ENCODE measurements around the gene DYRK3. TPM values are rescaled to one million over a fixed set of nuclear protein-coding genes. Genes with fewer than 3 reads are reported as not detected.

Gene DYRK3
- 1 to 10 TPM; 2.5 to 9.1 (median 4.0) TPM for total RNA-seq

DNA sequence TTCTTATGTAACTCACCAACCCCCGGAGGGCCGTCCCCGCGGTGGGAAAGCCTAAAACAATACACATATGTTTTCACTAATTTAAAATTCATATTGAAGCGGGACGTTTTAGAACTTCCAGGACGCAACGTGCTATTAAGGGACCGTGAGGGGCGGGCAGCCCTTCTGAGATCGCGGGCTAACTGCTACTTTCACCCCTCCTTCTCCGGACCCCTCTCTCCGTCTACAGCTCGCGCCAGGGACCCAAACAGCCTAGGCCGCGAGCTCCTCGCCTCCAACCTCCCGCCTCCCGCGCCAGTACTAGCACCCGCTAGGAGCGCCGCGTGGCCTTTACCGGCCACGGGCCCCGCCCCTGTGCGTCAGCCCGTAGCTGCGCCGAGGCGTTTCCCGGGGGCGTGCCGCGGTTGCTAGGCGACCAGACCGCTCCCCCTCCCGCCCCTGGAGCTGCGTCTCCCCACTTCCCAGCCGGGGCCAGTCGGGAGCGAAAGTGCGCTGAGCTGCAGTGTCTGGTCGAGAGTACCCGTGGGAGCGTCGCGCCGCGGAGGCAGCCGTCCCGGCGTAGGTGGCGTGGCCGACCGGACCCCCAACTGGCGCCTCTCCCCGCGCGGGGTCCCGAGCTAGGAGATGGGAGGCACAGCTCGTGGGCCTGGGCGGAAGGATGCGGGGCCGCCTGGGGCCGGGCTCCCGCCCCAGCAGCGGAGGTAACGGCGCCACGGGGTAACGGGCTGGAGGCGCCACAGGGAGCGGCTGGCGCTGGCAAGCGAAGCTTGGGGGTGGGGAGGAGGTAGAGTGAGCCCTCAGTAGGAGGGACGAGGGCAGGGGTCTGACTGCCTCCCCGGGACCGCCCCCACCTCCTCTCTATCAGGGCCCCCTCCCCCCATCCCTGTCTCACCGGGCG, at the start of gene DYRK3:
Gene DYRK3 (plus strand): TSS at position 457 of the 898 bp plus-strand sequence. CDS start 168 bp downstream, at position 625.
- intact Hi-C loops (cut with DNase I) = no loop called here
- WGBS, 2 donors = 0 to 1% methylated on average over 13 to 20 of the region's 84 CpGs

GRCh38 chr1:206586501-206587445, 48.6 kb upstream of the DYRK3 start:
- H3K36me3 ChIP-seq = peaks cover 5 to 69% (median 9%) of the 10 kb centered on the region in 3 donors

More for the DNA sequence above, at the start of gene DYRK3:
- DNase-seq = peak; percentile 47
- Histone ChIP-seq H3K4me1 (peaks cover 4 to 50% (median 20%) of the 10 kb centered on the region in 3 donors), H3K36me3 (no peaks in the 10 kb centered on the region), H3K9me3 (no peaks in the 10 kb centered on the region), H3K27me3 (no peaks in the 10 kb centered on the region), H3K27ac (peak within 1 kb of the TSS; percentile 69 to 90 (median 82)), H3K4me3 (peak within 1 kb of the TSS; percentile 61 to 91 (median 76))
- TF ChIP-seq, protein P1, sequence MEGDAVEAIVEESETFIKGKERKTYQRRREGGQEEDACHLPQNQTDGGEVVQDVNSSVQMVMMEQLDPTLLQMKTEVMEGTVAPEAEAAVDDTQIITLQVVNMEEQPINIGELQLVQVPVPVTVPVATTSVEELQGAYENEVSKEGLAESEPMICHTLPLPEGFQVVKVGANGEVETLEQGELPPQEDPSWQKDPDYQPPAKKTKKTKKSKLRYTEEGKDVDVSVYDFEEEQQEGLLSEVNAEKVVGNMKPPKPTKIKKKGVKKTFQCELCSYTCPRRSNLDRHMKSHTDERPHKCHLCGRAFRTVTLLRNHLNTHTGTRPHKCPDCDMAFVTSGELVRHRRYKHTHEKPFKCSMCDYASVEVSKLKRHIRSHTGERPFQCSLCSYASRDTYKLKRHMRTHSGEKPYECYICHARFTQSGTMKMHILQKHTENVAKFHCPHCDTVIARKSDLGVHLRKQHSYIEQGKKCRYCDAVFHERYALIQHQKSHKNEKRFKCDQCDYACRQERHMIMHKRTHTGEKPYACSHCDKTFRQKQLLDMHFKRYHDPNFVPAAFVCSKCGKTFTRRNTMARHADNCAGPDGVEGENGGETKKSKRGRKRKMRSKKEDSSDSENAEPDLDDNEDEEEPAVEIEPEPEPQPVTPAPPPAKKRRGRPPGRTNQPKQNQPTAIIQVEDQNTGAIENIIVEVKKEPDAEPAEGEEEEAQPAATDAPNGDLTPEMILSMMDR (IDR thresholded peaks at IDR 0.05) = peak in 3 of 6 experiments; percentile 10 to 32 (median 27)
- peak in 3 of 4 donors; percentile 83 to 97 (median 85) for TF ChIP-seq POLR2A (IDR thresholded peaks at IDR 0.05)

GRCh38 chr1:206587904-206588303, 47.4 kb upstream of the DYRK3 start:
- intact Hi-C loops (cut with DNase I) = no loop called here
- Histone ChIP-seq H3K27me3 (no peaks in the 10 kb centered on the region), H3K36me3 (peaks cover 8 to 80% (median 9%) of the 10 kb centered on the region in 3 donors), H3K4me3 (no peak overlapping the region), H3K9me3 (no peaks in the 10 kb centered on the region), H3K4me1 (peaks cover 70 to 100% (median 89%) of the 10 kb centered on the region in 3 donors), H3K27ac (peak overlapping the region; percentile 85 to 89 (median 88))
- DNase-seq = no peak
- TF ChIP-seq, protein P1 (IDR thresholded peaks at IDR 0.05) = no peak
- TF ChIP-seq POLR2A (IDR thresholded peaks at IDR 0.05) = no peak
- 67 to 87% methylated on average over 4 to 12 of the region's 14 CpGs for WGBS, 2 donors

More at GRCh38 chr1:206586501-206587445, 48.6 kb upstream of the DYRK3 start:
- no peaks in the 10 kb centered on the region for H3K27me3 ChIP-seq
- no peak for DNase-seq
- no peaks in the 10 kb centered on the region for H3K9me3 ChIP-seq
- peaks cover 70 to 100% (median 81%) of the 10 kb centered on the region in 3 donors for H3K4me1 ChIP-seq
- intact Hi-C loops (cut with DNase I) = no loop called here
- TF ChIP-seq, protein P1 (IDR thresholded peaks at IDR 0.05) = no peak
- TF ChIP-seq POLR2A (IDR thresholded peaks at IDR 0.05) = no peak
- WGBS, 2 donors = 36 to 45% methylated on average over 12 to 13 of the region's 13 CpGs
- no peak overlapping the region for H3K4me3 ChIP-seq
- peak overlapping the region; percentile 85 to 89 (median 88) for H3K27ac ChIP-seq

GRCh38 chr1:206588492-206588891, 46.8 kb upstream of the DYRK3 start:
- Histone ChIP-seq H3K4me3 (no peak overlapping the region), H3K27me3 (no peaks in the 10 kb centered on the region), H3K9me3 (no peaks in the 10 kb centered on the region), H3K36me3 (peaks cover 11 to 86% (median 12%) of the 10 kb centered on the region in 3 donors), H3K27ac (peak overlapping the region; percentile 85 to 89 (median 88)), H3K4me1 (peaks cover 70 to 99% (median 84%) of the 10 kb centered on the region in 3 donors)
- no peak for DNase-seq
- intact Hi-C loops (cut with DNase I) = no loop called here
- TF ChIP-seq POLR2A (IDR thresholded peaks at IDR 0.05) = no peak
- TF ChIP-seq, protein P1 (IDR thresholded peaks at IDR 0.05) = no peak
- 58 to 72% methylated on average over 6 of the region's 6 CpGs for WGBS, 2 donors
